GM12864 (cell line): ENCODE measurements around the gene BCR.
"Not testable (repeated sequence)": the region's sequence is repeated elsewhere in the genome, so short reads cannot be mapped to it uniquely, and the experiment has no call there.

Experiments used
- DNase-seq: peaks from one replicate; pipeline ENCODE4 v3.0.0-alpha.2; 2011; ENCODE audit warnings: low read depth
- H3K4me3 ChIP-seq: 2 replicates; pipeline ENCODE4 v1.5.1; 2011; ENCODE audit warnings: mild to moderate bottlenecking, low read depth, low read length, control low read depth
- TF ChIP-seq, protein P1 (sequence below): IDR thresholded peaks from 2 replicates; pipeline ENCODE4 v1.5.1; 2011; ENCODE audit warnings: low read depth, mild to moderate bottlenecking, moderate library complexity, low read length, control low read depth, inconsistent platforms; ENCODE audit errors: missing control alignments

The BCR gene

DNA sequence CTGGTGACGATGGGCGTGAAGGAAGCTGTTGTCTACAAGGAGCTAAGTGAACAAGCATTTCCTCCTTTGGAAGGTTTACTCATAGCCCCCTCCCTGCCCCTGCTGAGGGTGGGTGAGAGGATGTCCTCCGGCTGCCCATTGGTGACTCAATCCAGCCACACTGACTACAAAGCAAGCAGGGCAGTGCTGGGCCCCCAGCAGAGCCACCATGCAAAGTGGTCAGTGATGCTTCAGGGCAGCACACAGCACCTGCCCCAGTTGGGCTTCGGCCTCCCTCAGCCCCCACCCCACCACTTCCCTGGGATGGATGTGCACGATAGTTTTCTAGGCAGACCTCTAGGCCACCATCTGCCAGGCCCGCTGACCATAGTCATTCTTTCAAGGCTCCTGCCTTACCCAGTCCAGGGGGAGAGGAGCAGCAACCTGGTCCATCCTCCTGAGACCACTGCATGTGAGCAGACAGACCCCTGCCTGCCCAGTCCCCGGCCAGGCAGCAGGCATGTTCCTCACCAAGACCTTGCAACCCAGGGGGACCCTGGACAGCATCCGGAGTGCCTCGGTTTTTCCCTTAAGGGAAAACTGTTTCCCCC is 125.1 kb downstream of the BCR start:
- TF ChIP-seq, protein P1, sequence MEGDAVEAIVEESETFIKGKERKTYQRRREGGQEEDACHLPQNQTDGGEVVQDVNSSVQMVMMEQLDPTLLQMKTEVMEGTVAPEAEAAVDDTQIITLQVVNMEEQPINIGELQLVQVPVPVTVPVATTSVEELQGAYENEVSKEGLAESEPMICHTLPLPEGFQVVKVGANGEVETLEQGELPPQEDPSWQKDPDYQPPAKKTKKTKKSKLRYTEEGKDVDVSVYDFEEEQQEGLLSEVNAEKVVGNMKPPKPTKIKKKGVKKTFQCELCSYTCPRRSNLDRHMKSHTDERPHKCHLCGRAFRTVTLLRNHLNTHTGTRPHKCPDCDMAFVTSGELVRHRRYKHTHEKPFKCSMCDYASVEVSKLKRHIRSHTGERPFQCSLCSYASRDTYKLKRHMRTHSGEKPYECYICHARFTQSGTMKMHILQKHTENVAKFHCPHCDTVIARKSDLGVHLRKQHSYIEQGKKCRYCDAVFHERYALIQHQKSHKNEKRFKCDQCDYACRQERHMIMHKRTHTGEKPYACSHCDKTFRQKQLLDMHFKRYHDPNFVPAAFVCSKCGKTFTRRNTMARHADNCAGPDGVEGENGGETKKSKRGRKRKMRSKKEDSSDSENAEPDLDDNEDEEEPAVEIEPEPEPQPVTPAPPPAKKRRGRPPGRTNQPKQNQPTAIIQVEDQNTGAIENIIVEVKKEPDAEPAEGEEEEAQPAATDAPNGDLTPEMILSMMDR = no peak
- H3K4me3 ChIP-seq = no peak overlapping the region
- DNase-seq = no peak

DNA sequence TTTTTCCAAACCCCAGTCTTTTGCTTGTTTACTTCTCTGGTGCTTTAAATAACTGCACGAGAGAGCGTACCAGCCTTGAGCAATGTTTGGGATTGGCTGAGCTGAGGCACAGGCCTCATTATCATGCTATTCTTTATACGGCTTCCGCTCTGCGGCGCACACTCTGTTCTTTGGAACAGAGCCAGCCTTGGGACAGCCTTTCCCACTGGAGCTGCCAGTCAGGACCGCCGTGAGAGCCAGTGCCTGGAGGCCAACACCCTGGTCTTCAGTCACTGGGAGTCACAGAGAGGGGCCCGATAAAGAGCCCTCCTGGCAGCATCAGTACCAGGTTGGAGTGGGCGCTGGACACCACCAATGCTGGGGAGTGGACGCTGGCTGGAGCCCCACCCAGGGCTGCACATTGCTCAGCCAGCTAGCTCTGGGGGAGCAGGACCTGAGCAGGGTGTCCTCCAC is 125.6 kb downstream of the BCR start:
- H3K4me3 ChIP-seq = no peak overlapping the region
- TF ChIP-seq, protein P1 = no peak
- no peak for DNase-seq

DNA sequence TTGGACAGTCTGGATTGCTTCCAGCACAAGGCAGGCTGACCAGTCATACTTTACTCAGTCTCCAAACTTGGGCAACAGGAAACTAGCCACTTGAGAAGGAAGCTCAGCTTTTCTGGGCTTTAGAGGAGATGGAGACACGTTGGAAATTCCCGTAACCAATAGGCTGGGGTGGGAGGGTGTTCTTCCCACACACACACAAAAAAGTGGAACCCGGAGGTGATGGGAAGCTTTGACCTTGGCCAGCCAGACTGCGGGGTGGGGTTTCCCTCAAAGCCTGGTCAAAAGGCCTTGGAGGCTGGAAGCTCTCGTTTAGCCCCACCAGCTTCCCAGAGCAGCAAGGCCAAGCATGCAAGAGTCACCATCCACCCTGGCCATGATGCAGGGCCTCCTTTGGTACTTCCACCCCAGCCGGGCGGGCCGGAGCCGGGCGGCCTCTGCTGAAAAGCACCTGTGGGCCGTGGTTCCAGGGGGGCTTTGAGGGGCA is 126.2 kb downstream of the BCR start:
- TF ChIP-seq, protein P1 = no peak
- H3K4me3 ChIP-seq = no peak overlapping the region
- no peak for DNase-seq

DNA sequence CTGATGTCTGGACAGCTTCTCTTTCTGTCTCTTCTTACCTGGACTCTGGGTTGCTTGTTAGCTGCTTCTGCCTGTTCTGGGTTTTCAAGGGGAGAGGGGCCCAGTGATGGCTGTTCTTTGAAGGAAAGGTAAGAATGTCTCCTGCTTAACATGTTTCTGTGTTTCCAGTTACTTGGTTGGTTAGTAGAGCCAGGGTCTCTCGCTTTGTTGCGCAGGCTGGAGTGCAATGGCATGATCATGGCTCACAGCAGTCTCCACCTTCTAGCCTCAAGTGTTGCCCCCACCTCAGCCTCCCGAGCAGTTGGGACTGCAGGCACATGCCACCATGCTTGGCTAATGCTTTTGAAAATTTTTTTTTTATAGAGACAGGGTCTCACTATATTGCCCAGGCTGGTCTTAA is 126.6 kb downstream of the BCR start:
- H3K4me3 ChIP-seq = no peak overlapping the region
- no peak for DNase-seq
- TF ChIP-seq, protein P1 = no peak

DNA sequence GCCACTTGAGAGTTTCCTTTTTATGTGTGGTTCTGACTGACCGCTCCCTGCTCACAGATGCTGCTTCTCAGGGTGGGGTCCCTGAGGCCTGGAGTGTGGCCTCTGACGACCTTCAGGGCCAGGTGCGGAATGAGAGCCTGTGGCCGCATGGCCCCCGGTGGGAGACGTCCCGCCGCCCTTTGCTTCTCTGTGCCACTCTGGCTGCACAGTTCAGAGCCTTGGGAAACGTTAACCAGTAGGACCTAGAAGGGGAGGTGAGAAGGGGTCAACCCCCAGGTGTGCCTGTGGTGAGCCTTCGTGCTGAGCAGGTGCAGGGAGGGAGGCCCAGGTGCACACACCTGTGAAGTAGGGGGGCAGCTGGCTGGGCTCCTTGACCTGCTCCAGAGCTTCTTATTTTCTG is 127.2 kb downstream of the BCR start:
- not testable (repeated sequence) for H3K4me3 ChIP-seq, DNase-seq

DNA sequence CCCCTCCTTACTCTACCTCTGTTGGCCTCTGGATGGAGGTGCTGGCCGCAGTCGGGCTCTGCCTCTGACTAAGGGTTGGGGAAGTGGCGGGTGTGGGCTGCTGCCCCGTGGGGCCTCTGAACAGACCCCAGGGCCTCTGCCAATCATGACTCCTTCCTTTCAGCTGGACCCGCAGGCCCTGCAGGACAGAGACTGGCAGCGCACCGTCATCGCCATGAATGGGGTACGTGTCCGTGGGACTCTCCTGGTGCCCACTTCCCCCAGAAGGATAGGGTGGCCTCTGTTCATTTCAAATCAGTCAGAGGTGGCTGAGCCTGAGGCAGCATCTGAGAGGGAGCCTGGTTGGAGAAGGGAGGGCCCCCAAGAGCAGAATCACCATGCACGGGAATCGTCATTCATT is 129.0 kb downstream of the BCR start:
- not testable (repeated sequence) for H3K4me3 ChIP-seq, DNase-seq

DNA sequence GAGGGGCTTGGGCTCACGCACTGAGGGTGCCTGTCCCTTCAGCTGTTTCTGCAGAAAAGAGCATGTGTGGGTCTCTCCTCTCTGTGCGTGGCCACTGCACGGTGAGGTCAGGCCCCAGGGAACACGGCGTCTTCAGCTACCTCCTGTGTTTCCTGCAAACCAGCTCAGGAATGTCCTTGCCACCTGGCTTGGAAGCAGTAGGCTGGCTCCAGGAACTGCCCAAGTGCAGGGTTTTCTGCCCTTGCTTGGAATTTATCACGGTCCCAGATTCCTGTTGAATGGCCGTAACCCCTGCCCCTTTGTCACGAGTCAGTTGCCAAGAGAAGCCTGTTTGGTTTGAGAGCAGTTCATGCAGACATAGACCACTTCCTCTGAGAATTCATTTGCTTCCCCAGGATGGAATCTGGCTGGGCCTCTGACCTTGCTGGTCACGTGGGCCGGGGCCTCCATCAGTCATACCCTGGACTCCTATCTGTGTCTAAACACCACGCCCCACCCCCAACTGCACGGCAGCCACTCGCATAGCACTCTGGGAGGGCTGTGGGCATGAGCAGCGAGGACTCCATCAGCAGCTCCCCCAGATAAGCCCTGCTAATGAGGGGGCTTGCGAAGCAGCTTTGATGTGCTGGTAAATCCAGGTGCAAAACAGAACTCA is 130.3 kb downstream of the BCR start:
- DNase-seq, H3K4me3 ChIP-seq: not testable (repeated sequence)

DNA sequence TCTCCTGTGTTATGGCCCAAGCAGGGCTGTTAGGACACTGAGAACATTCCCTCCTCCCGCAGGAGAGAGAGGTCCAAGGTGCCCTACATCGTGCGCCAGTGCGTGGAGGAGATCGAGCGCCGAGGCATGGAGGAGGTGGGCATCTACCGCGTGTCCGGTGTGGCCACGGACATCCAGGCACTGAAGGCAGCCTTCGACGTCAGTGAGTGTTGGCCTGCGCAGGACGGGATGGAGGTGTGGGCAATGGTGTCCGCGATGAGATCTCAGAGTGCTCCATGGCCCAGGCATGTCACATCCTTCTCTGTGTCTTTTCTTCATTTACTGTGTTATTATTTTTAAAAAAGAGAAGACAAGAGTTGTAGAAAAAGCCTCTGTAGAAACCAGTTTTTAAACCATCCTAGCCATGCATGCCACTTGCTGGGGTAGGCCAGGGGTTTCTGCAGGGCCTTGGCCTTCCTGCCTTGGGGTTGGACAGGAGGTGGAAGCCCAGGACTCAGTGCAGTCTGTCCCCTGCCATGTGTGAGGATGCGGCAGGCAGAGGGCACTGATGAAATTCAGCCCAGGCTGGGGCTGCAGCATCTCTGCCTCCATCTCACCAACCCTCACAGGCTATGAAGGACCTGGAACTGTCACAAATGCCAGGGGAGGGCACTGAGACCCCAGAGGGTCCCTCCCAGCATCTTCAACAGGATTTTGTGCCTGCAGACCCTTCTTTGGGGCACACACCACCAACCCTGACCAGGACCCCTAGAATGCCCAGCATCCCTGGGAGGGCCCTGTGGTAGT is 131.5 kb downstream of the BCR start:
- DNase-seq, H3K4me3 ChIP-seq: not testable (repeated sequence)

DNA sequence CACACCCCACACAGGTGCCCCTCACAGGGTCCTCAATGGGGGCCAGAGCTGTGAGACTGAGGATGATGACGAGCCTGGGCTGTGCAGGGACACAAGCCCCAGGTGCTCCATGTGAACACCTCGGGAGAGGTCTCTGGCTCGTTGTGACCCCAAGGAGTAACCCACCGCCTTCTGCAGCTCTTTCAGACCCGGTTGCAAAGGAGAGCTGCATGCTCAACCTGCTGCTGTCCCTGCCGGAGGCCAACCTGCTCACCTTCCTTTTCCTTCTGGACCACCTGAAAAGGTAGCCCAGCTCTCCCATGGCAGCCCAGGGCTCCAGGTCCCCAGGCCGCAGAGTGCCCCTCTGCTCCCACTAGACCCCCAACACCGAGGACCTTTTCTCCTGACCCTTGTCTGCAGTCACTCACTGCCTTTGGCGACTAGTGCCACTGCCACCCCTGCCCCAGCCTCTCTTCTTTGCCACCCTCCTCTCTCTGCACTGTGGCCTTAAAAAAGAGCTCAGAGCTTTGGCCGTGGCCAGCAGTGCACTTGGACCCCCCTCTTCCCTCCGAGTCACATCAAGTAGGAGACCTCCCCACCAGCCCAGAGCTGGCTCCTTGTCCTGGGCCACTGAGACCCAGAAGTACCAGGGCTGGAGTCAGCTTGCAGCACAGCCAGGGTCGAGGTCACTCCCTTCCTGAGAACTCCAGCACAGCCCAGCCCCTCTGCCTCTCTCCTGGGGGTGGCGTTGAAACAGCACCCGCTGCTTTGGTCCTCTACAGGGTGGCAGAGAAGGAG is 133.7 kb downstream of the BCR start:
- no peak for DNase-seq
- TF ChIP-seq, protein P1 = no peak
- H3K4me3 ChIP-seq = no peak overlapping the region
